ENCODE data around the gene AMOTL1.

Gene AMOTL1

GRCh38 chr11:94835594-94835927 is 67.4 kb downstream of the AMOTL1 start:
- DNase-seq (ENCODE audit: low spot score): no peak
- in situ Hi-C loops (cut with MboI; ENCODE audit: low pct_unique_long_range_greater_than_20kb, low sequenced_read_pairs, unreplicated experiment): no loop called here
- no peak for TF ChIP-seq CTCF (IDR thresholded peaks at IDR 0.05; ENCODE audit: extremely low read depth, insufficient read depth, missing control alignments)

GRCh38 chr11:94837317-94837716 is 69.2 kb downstream of the AMOTL1 start:
- DNase-seq (ENCODE audit: low spot score): no peak
- TF ChIP-seq CTCF (IDR thresholded peaks at IDR 0.05; ENCODE audit: extremely low read depth, insufficient read depth, missing control alignments): no peak
- in situ Hi-C loops (cut with MboI; ENCODE audit: low pct_unique_long_range_greater_than_20kb, low sequenced_read_pairs, unreplicated experiment): no loop called here

GRCh38 chr11:94838027-94838731 is 70.0 kb downstream of the AMOTL1 start:
- TF ChIP-seq CTCF (IDR thresholded peaks at IDR 0.05; ENCODE audit: extremely low read depth, insufficient read depth, missing control alignments): no peak
- in situ Hi-C loops (cut with MboI; ENCODE audit: low pct_unique_long_range_greater_than_20kb, low sequenced_read_pairs, unreplicated experiment): no loop called here
- DNase-seq (ENCODE audit: low spot score): no peak

- in situ Hi-C loops (cut with MboI; ENCODE audit: low pct_unique_long_range_greater_than_20kb, low sequenced_read_pairs, unreplicated experiment): no loop called here
- TF ChIP-seq CTCF (IDR thresholded peaks at IDR 0.05; ENCODE audit: extremely low read depth, insufficient read depth, missing control alignments): no peak
- no peak for DNase-seq (ENCODE audit: low spot score)
Measured at GRCh38 chr11:94840209-94840608, 72.1 kb downstream of the AMOTL1 start.

- TF ChIP-seq CTCF (IDR thresholded peaks at IDR 0.05; ENCODE audit: extremely low read depth, insufficient read depth, missing control alignments): no peak
- in situ Hi-C loops (cut with MboI; ENCODE audit: low pct_unique_long_range_greater_than_20kb, low sequenced_read_pairs, unreplicated experiment): no loop called here
- no peak for DNase-seq (ENCODE audit: low spot score)
Measured at GRCh38 chr11:94844031-94844430, 75.9 kb downstream of the AMOTL1 start.

GRCh38 chr11:94845622-94846021 is 77.5 kb downstream of the AMOTL1 start:
- TF ChIP-seq CTCF (IDR thresholded peaks at IDR 0.05; ENCODE audit: extremely low read depth, insufficient read depth, missing control alignments): no peak
- DNase-seq (ENCODE audit: low spot score): no peak

More at GRCh38 chr11:94845622-94846021, 77.5 kb downstream of the AMOTL1 start:
- in situ Hi-C loops (cut with MboI; ENCODE audit: low pct_unique_long_range_greater_than_20kb, low sequenced_read_pairs, unreplicated experiment): no loop called here
